ENCODE data around the gene NFASC.

Gene NFASC

GRCh38 chr1:205016584-205016983 is 145.9 kb downstream of the NFASC start:
- no peak for DNase-seq

- DNase-seq, result no peak
Observed at GRCh38 chr1:205017001-205017400, 146.3 kb downstream of the NFASC start.

- DNase-seq, result no peak
Observed at GRCh38 chr1:205017766-205018165, 147.1 kb downstream of the NFASC start.

- DNase-seq, result no peak
Observed at GRCh38 chr1:205018381-205018780, 147.7 kb downstream of the NFASC start.

- no peak for DNase-seq
Observed at GRCh38 chr1:205020466-205020865, 149.8 kb downstream of the NFASC start.

GRCh38 chr1:205024679-205025078 is 154.0 kb downstream of the NFASC start:
- no peak for DNase-seq

GRCh38 chr1:205025239-205025638 is 154.6 kb downstream of the NFASC start:
- DNase-seq, result no peak

- DNase-seq, result no peak
Observed at GRCh38 chr1:205026181-205026580, 155.5 kb downstream of the NFASC start.

- DNase-seq, result no peak
Observed at GRCh38 chr1:205028390-205028789, 157.7 kb downstream of the NFASC start.

GRCh38 chr1:205028924-205029323 is 158.3 kb downstream of the NFASC start:
- DNase-seq, result no peak

GRCh38 chr1:205030241-205030640 is 159.6 kb downstream of the NFASC start:
- DNase-seq, result no peak

- no peak for DNase-seq
Observed at GRCh38 chr1:205030896-205031295, 160.2 kb downstream of the NFASC start.

- peak; percentile 45 for DNase-seq
Observed at GRCh38 chr1:205032508-205032907, 161.8 kb downstream of the NFASC start.

- no peak for DNase-seq
Observed at GRCh38 chr1:205037539-205037938, 166.9 kb downstream of the NFASC start.

- no peak for DNase-seq
Observed at GRCh38 chr1:205038132-205038786, 167.6 kb downstream of the NFASC start.

- no peak for DNase-seq
Observed at GRCh38 chr1:205041001-205041715, 170.5 kb downstream of the NFASC start.

- DNase-seq, result no peak
Observed at GRCh38 chr1:205041998-205042910, 171.6 kb downstream of the NFASC start.

GRCh38 chr1:205042911-205043806 is 172.5 kb downstream of the NFASC start, which contains the start of gene CNTN2:
Gene CNTN2, plus strand, starts transcription at chr1:205043212. Its CDS starts 9,974 bp downstream, at chr1:205053186.
- no peak for DNase-seq

GRCh38 chr1:205043866-205044265 is 173.2 kb downstream of the NFASC start:
- DNase-seq, result no peak

GRCh38 chr1:205044741-205045140 is 174.1 kb downstream of the NFASC start:
- DNase-seq, result no peak

GRCh38 chr1:205045146-205045545 is 174.5 kb downstream of the NFASC start:
- no peak for DNase-seq

GRCh38 chr1:205046870-205047269 is 176.2 kb downstream of the NFASC start:
- DNase-seq, result no peak

All from NCI-H1092 treated with DMSO at 0.1 percent for 48 hours (cell line).